GOT3 (cell line): ENCODE results near the gene SLC19A1.

ENCODE experiments used
- DNase-seq: peaks from one replicate; lab custom pipeline; 2025; ENCODE audit warnings: mixed read lengths; lab: John Stamatoyannopoulos, UW

The SLC19A1 gene

DNA sequence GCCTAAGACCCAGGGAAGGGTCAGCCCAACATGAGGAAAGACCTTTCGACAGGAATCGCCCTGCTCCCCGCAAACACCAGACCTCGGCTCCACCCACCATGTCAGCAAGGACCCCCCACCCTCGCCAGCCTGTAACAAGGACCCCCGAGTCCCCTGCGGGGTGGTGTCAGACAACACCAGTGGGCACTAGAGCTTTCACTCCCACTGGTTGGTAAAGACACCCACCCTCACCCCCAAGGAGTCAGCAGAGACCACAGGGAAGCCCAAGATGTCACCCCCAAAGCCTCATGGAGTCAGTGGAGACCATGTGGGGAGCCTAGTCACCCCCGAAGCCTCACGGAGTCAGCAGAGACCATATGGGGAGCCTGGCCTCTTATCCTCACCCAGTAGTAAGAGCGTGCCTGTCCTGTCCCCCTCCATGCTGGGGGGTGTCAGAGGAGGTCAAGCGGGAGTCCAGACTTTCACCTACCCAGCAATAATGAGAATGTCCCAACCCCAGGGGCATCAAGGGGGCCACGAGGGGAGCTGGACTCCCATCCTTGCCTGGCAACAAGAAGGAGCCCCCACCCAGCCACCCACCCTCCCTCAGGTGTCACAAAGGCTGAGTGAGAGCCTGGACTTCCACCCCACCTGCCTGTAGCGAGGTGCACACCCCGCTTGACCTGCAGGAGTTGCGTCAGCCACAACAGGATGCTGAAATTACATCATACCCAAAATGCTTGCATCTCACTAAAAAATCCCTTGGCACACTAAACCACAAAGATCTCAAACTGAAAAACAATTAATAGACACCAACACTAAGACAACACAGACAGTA is 24.8 kb downstream of the SLC19A1 start:
- no peak for DNase-seq

DNA sequence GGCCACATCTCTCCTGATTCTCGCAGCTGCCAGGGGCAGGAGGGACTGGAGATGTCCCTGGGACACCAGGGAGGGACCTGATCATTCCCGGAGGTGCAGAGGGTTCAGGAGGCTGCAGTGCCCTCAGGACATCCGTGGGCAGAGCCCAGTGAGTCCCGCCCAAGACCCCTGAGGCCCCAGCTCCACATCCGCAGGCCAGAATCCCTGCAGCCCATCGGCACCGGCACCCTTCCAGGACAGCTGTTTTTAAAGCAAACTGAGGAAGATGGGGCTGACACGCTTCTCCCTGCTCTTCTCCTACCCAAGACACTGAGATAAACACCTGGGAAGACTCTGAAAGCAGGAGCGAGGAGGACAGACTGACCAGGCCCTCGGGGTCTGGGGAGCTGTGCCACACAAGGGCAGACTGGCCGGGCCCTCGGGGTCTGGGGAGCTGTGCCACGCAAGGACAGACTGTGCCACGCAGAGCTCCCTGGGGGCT is 25.5 kb downstream of the SLC19A1 start:
- no peak for DNase-seq

DNA sequence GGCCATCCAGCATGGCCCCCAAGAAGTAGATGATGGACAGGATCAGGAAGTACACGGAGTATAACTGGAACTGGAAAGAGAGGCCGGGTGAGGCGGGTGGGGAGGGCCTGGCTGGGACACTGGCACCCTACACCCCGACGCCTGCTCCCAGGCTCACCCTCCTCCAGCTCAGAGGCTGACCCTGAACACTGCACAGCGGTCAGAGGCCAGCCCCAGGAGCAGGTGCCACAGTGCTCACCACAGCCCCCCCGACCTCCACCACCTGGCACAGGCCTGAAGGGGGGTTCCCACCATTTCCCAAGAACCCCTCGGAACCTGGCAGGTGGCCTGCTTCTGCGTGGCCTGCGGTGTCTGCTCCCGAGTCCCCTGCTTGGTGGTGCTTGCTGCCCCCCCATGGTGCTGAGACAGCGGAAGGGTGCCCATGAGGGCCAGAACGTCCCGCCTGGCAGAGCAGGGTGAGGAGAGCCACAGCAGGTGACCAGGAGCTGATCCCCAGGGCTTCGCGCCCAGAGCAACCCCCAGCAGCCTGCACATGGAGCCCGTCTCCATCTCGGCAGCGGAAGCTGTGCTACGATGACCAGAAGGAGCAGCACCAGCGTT is 26.1 kb downstream of the SLC19A1 start:
- DNase-seq, result no peak

DNA sequence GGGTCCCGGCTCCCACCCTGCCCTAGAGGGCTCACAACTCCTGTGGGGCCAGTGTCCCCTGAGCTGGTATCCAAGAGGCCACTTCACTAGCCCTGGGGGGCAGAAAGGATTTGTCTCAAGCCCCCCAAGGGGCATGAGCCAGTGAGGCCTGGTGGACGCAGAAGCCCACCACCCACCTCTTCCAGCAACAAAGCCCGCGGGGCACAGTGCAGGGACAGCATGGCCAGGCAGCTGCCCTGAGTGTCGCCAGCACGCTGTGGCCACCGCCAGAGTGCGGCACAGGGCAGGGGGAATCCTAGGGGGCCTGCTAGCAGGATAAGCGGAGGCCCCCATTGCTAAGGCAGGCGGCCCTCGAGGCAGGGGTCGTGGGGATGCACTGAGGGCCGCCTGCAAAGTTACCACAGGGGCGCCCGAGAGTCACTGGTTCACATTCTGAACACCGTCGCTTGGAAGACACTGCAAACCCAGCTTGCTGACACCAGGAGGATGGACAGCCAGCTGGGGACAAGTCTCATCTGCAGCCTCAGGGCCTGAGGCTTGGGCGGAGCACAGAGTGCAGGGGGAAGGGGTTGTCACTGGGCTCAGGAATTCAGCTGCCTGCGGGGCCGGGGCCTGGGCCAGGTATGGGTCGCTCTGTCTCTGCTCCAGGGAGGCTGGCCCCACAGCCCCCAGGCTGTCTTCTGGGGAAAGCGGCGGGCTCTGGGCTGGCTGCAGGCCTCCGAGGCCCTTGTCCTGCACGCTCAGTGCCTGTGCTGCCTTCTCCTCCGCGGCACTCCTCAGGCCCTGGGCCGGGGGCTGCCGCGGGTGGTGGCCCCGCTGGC is 26.8 kb downstream of the SLC19A1 start:
- DNase-seq, result no peak

- DNase-seq, result no peak
Observed at GRCh38 chr21:45514311-45515021, 27.8 kb downstream of the SLC19A1 start.

- DNase-seq, result no peak
Observed at GRCh38 chr21:45513741-45514310, 28.4 kb downstream of the SLC19A1 start.

- no peak for DNase-seq
Observed at GRCh38 chr21:45513003-45513717, 29.1 kb downstream of the SLC19A1 start.

GRCh38 chr21:45512626-45513002 is 29.6 kb downstream of the SLC19A1 start:
- no peak for DNase-seq

- no peak for DNase-seq
Observed at GRCh38 chr21:45511661-45512431, 30.4 kb downstream of the SLC19A1 start.

GRCh38 chr21:45511007-45511406 is 31.2 kb downstream of the SLC19A1 start:
- no peak for DNase-seq

DNA sequence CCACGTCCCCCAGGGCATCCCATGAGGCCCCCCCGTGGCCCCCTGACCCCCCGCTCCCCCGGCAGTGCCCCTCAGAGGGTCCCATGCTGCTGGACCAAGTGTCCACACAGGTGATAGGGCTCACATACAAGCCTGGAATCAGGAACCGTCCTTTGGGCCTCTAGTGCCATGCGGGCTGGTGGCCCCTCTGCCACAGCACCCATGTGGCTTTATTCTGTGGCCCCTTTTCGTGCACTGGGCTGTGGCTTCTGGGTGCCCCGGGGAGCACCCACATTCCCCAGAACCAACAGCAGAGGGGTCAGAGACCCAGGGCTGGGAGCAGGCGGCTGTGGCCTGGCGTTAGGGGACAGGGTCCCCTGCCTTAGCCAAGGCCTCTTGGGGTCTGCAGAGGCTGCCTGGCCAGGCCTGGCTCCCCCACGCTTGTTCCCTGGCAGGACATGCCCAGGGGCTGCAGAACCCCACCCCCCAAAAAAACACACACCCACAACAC is 31.7 kb downstream of the SLC19A1 start:
- no peak for DNase-seq

DNA sequence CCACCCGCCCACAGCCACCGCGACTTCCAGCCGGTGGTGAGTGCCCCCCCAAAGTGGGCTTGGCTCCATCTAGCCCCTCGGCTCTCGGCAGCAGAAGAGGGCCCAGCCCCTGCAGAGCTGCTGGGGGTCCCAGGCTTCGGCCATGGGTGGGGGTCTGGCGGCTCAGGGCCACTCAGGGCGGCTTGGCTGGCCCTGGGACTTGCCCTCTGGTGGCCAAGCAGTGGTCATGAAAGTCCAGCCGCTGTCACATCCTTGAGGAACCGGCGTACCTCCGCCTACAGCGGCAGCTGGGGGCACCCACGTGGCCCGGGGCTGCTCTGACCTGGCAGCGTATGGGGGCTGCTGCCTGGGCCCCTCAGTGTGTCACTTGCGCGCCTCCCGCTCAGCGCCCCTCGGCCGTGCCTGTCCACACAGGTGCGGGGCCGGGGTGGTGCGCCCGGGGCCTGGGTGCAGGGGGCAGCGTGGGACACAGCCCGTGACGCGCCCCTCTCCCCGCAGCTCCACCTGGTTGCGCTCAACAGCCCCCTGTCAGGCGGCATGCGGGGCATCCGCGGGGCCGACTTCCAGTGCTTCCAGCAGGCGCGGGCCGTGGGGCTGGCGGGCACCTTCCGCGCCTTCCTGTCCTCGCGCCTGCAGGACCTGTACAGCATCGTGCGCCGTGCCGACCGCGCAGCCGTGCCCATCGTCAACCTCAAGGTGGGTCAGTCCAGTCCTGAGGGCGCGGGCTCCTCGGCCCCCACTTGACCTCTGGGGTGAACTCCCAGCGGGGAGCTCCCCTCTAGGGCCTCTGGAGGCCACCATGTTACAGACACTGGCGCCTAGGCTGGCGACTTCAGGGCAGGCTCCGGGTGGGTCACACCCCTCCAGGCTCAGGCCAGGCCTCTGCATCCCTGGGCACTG is 32.4 kb downstream of the SLC19A1 start:
- DNase-seq, result no peak

DNA sequence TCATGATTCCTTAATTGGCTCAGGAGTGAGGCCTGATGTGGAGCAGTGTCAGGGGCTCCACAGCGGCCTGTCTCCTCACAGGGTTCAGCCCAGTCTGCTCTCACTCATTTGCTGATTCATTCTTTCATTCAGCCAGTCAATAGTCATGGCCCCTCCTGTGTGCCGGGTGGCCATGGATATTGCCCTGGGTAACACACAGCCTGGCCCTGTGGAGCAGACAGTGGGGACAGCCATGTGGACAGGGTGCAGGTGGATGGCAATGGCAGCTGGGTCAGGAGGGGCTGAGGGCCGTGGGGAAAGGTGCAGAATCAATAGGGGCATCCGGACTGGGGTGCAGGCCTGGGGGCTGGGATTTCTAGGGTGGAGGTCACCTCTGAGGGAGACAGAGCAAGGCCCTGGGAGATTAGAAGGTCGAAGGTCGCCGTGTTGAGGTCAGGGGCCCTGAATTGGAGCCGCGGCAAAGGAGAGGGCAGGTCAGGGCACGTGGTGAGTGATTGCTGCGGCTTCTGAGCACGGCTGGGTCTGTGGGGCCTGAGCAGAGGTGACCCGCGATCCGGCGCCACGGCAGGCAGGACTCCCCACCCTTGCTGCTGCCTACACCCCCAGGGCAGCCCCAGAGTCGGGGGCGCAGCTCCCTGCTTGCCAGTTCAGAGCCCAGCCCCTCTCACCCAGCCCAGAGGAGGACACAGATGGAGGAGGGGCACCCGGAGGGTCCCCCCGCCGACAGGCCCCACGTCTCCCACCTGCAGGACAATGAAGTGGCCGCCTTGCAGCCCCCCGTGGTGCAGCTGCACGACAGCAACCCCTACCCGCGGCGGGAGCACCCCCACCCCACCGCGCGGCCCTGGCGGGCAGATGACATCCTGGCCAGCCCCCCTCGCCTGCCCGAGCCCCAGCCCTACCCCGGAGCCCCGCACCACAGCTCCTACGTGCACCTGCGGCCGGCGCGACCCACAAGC is 33.4 kb downstream of the SLC19A1 start:
- no peak for DNase-seq

- DNase-seq, result no peak
Observed at GRCh38 chr21:45507888-45508508, 34.2 kb downstream of the SLC19A1 start.

- DNase-seq, result no peak
Observed at GRCh38 chr21:45507523-45507875, 34.7 kb downstream of the SLC19A1 start.

- DNase-seq, result no peak
Observed at GRCh38 chr21:45506836-45507522, 35.3 kb downstream of the SLC19A1 start.
